Activated B cell treated with CpG ODN at 0.5 μM for 24 hours (primary cell): ENCODE results near the gene RBBP8NL. TPM values are rescaled to one million over a fixed set of nuclear protein-coding genes. Genes with fewer than 3 reads are reported as not detected.

Source experiments
- ATAC-seq: fragments of 200-7000 bp; cut with Tn5 transposase; one replicate; pipeline ENCODE4 v1.10.0; 2021; ENCODE audit warnings: low read depth, mild to moderate bottlenecking, moderate library complexity
- CTCF ChIA-PET: fragments of 350-600 bp; sonication (Branson Sonifier 250); formaldehyde crosslinking; loops from one replicate; lab custom pipeline; 2021; ENCODE audit warnings: antibody characterized with exemption; lab: Charles Lee
- POLR2A ChIA-PET: fragments of 350-600 bp; sonication (Branson Sonifier 250); formaldehyde crosslinking; loops from one replicate; lab custom pipeline; 2021; ENCODE audit warnings: antibody characterized with exemption; lab: Charles Lee
- DNase-seq: peaks from one replicate; pipeline ENCODE4 v3.0.0; 2022
- H3K27ac Mint-ChIP-seq: one replicate; pipeline ENCODE4 v1.8.0; 2020; ENCODE audit warnings: mixed read lengths
- H3K27me3 Mint-ChIP-seq: one replicate; pipeline ENCODE4 v1.8.0; 2021; ENCODE audit warnings: mixed read lengths
- H3K36me3 Mint-ChIP-seq: one replicate; pipeline ENCODE4 v1.8.0; 2021; ENCODE audit warnings: low read depth, mixed read lengths
- H3K4me1 Mint-ChIP-seq: one replicate; pipeline ENCODE4 v1.8.0; 2021; ENCODE audit warnings: mixed read lengths
- H3K4me3 Mint-ChIP-seq: one replicate; pipeline ENCODE4 v1.8.0; 2020; ENCODE audit warnings: mild to moderate bottlenecking, mixed read lengths
- H3K9me3 Mint-ChIP-seq: one replicate; pipeline ENCODE4 v1.8.0; 2020; ENCODE audit warnings: mixed read lengths
- intact Hi-C: fragments of 100-400 bp; cut with micrococcal nuclease; formaldehyde crosslinking; loops from one replicate; pipeline ENCODE4 v1.15.1; 2024
- total RNA-seq: library from RNA; stranded (reverse); gene quantifications from 2 replicates; pipeline ENCODE4 v1.2.3, GENCODE V29; 2022
- TF ChIP-seq, protein P1 (sequence below): fragments of 200-600 bp; IDR thresholded peaks from one replicate; pipeline ENCODE4 v1.8.0; 2022; ENCODE audit warnings: antibody characterized with exemption, mild to moderate bottlenecking

The RBBP8NL gene
- total RNA-seq, 1 donor from 2014 or later = not detected

- ATAC-seq (no peak), DNase-seq (no peak)
- H3K36me3 Mint-ChIP-seq = no peaks in the 10 kb centered on the region
- H3K27ac Mint-ChIP-seq = no peak overlapping the region
- H3K4me1 Mint-ChIP-seq = no peaks in the 10 kb centered on the region
- ChIA-PET POLR2A (no interaction called here), CTCF (no interaction called here)
- TF ChIP-seq, protein P1, sequence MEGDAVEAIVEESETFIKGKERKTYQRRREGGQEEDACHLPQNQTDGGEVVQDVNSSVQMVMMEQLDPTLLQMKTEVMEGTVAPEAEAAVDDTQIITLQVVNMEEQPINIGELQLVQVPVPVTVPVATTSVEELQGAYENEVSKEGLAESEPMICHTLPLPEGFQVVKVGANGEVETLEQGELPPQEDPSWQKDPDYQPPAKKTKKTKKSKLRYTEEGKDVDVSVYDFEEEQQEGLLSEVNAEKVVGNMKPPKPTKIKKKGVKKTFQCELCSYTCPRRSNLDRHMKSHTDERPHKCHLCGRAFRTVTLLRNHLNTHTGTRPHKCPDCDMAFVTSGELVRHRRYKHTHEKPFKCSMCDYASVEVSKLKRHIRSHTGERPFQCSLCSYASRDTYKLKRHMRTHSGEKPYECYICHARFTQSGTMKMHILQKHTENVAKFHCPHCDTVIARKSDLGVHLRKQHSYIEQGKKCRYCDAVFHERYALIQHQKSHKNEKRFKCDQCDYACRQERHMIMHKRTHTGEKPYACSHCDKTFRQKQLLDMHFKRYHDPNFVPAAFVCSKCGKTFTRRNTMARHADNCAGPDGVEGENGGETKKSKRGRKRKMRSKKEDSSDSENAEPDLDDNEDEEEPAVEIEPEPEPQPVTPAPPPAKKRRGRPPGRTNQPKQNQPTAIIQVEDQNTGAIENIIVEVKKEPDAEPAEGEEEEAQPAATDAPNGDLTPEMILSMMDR = no peak
- H3K9me3 Mint-ChIP-seq = no peaks in the 10 kb centered on the region
- peaks cover 9% of the 10 kb centered on the region for H3K27me3 Mint-ChIP-seq
- no peak overlapping the region for H3K4me3 Mint-ChIP-seq
- intact Hi-C loops = no loop called here
Observed at GRCh38 chr20:62461157-62461556, 33.8 kb upstream of the RBBP8NL start.

- CTCF ChIA-PET = no interaction called here
- DNase-seq (no peak), ATAC-seq (no peak)
- no peak overlapping the region for H3K27ac Mint-ChIP-seq
- peaks cover 10% of the 10 kb centered on the region for H3K27me3 Mint-ChIP-seq
- no peak overlapping the region for H3K4me3 Mint-ChIP-seq
- H3K4me1 Mint-ChIP-seq = no peaks in the 10 kb centered on the region
- TF ChIP-seq, protein P1 = no peak
- POLR2A ChIA-PET = no interaction called here
- intact Hi-C loops = no loop called here
- no peaks in the 10 kb centered on the region for H3K36me3 Mint-ChIP-seq
- no peaks in the 10 kb centered on the region for H3K9me3 Mint-ChIP-seq
Observed at GRCh38 chr20:62460678-62461077, 33.3 kb upstream of the RBBP8NL start.

- no peak for ATAC-seq
- H3K4me1 Mint-ChIP-seq = no peaks in the 10 kb centered on the region
- TF ChIP-seq, protein P1 = no peak
- no peak for DNase-seq
- H3K9me3 Mint-ChIP-seq = no peaks in the 10 kb centered on the region
- CTCF ChIA-PET = no interaction called here
- H3K27ac Mint-ChIP-seq = no peak overlapping the region
- POLR2A ChIA-PET = no interaction called here
- intact Hi-C loops = no loop called here
- H3K4me3 Mint-ChIP-seq = no peak overlapping the region
- peaks cover 14% of the 10 kb centered on the region for H3K27me3 Mint-ChIP-seq
- no peaks in the 10 kb centered on the region for H3K36me3 Mint-ChIP-seq
Observed at GRCh38 chr20:62459488-62459887, 32.1 kb upstream of the RBBP8NL start.

GRCh38 chr20:62458275-62459251 lies 31.2 kb upstream of the RBBP8NL start:
- DNase-seq = no peak
- no peaks in the 10 kb centered on the region for H3K36me3 Mint-ChIP-seq
- no peaks in the 10 kb centered on the region for H3K4me1 Mint-ChIP-seq
- TF ChIP-seq, protein P1 = no peak
- ChIA-PET POLR2A (no interaction called here), CTCF (no interaction called here)
- no peaks in the 10 kb centered on the region for H3K9me3 Mint-ChIP-seq
- no peak overlapping the region for H3K4me3 Mint-ChIP-seq
- ATAC-seq = no peak
- peaks cover 14% of the 10 kb centered on the region for H3K27me3 Mint-ChIP-seq
- H3K27ac Mint-ChIP-seq = no peak overlapping the region
- intact Hi-C loops = no loop called here

GRCh38 chr20:62457831-62458230 lies 30.5 kb upstream of the RBBP8NL start:
- POLR2A ChIA-PET = no interaction called here
- no peaks in the 10 kb centered on the region for H3K4me1 Mint-ChIP-seq
- TF ChIP-seq, protein P1 = no peak
- H3K27ac Mint-ChIP-seq = no peak overlapping the region
- H3K9me3 Mint-ChIP-seq = no peaks in the 10 kb centered on the region
- ATAC-seq (no peak), DNase-seq (no peak)
- CTCF ChIA-PET = no interaction called here
- no peaks in the 10 kb centered on the region for H3K36me3 Mint-ChIP-seq
- no peak overlapping the region for H3K4me3 Mint-ChIP-seq
- H3K27me3 Mint-ChIP-seq = peaks cover 14% of the 10 kb centered on the region
- intact Hi-C loops = no loop called here
